ENCODE data around the gene RASSF1.

Gene RASSF1, protein sequence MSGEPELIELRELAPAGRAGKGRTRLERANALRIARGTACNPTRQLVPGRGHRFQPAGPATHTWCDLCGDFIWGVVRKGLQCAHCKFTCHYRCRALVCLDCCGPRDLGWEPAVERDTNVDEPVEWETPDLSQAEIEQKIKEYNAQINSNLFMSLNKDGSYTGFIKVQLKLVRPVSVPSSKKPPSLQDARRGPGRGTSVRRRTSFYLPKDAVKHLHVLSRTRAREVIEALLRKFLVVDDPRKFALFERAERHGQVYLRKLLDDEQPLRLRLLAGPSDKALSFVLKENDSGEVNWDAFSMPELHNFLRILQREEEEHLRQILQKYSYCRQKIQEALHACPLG

DNA sequence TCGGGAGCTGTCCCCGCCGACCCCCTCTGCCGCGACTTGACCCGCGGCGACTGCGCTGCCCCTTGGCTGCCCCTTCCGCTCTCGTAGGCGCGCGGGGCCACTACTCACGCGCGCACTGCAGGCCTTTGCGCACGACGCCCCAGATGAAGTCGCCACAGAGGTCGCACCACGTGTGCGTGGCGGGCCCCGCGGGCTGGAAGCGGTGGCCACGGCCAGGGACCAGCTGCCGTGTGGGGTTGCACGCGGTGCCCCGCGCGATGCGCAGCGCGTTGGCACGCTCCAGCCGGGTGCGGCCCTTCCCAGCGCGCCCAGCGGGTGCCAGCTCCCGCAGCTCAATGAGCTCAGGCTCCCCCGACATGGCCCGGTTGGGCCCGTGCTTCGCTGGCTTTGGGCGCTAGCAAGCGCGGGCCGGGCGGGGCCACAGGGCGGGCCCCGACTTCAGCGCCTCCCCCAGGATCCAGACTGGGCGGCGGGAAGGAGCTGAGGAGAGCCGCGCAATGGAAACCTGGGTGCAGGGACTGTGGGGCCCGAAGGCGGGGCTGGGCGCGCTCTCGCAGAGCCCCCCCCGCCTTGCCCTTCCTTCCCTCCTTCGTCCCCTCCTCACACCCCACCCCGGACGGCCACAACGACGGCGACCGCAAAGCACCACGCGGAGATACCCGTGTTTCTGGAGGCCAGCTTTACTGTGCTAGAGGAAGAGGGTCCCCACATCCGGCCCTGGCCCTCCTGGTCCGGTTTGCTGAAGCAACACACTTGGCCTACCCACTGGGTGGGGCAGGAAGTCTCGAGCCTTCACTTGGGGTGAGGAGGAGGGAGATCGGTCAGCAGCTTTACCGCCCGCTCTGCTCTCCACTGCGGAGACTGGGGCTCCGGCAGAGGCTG lies at the start of gene RASSF1:
Gene RASSF1, minus strand, starts transcription at position 389 of the 882 bp plus-strand sequence. Its CDS starts 31 bp downstream, at position 358.
- DNase-seq: no peak

DNA sequence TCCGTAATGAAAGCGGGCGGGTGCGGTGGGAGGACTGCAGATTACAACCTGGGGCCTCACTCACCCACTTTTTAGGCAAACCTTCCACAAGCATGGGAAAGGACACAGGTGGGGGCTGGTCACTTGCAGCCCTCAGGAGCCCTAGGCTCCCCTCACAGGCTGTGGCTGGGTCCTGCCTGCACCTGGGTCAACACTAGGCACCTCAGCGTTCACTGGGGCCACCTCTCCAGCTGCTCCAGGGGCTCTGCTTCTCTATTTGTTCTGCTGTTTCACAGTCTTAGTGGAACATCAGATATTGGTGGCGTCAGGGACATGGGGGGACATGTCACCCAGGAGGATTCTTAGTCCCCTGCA lies 48.8 kb upstream of the RASSF1 start:
- DNase-seq: no peak

DNA sequence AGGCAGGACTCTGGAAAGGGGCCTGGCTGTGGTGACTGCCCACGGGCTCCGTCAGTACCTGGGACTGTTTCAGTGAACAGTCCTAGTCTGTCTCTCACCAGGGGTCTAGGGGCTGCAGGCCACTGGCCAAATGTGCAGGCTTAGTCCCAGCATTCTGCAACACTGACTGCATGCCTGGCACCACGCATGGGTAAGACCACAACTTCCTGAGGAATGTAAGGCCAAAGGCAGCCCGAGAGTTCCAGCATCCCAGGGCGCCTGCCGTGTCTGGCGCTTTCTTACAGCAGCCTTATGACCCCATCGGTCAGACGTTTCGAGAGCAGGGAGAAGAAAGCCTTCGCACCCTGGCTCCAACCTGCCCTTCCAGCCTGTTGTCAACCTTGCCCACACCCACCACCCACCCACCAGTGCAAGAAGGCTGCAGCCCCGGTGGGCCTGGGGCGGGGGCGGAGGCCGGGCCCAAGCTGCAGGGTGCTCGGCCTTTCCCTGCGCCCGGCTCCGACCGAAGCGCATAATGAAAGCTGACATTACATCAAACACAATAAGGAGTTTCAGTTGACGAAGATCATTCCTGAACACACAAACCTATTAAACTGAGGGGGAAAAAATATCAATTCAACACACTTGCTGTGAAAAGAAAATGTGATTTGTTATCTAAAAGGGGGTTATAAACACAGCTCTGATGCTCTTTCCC lies 48.2 kb upstream of the RASSF1 start:
- DNase-seq: no peak

DNA sequence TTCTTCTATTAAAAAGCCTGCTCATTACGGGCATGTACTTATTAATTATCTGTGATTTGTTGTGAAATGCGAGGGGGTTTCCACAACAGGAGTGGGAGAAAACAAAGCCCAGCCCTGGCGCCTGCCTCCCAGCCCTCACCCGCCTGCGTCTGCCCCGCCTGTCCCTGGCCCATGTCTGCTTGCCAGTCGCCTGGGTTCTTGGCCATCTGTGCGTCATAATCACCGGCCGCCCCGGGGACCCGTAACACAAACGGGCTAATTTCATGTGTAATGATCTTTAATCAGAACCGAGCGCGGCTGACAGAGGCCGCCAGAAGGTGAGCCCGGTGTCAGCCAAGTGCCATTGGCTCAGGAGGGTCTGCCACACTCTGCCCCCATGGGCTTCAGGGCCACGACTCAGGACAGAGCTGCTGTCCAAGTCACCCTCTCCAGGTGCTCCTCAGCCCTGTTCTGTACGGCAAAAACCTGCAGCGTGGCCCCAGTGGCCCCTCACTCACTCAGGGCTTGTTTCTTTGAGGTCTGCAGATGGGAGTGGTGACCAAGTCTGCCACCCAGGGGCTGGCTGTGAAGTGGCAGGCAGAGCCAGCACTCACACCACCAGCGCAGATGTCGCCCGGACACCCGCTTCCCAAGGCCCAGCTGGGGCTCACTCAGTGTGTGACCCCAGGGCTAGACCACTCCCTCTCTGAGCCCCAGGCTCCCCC lies 47.5 kb upstream of the RASSF1 start:
- DNase-seq: no peak

DNA sequence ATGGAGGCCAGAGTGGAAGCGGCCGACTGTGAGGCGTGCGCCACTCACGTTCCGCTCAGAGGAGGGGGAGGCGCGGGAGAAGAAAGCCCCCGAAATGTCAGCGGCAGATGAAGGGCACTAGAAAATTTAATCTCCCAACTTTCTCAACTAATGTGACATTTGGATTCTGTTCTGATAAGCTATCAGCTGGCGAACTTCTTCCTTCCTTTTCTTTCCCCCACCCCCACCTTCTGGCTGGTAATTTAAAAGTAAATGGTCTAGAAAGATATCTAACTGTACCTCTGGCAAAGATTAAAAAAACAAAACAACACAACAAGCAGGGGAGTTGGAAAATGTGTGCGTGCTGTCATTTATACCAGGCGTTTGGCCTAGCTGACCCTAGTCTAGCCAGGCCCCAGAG lies 45.1 kb upstream of the RASSF1 start:
- no peak for DNase-seq

DNA sequence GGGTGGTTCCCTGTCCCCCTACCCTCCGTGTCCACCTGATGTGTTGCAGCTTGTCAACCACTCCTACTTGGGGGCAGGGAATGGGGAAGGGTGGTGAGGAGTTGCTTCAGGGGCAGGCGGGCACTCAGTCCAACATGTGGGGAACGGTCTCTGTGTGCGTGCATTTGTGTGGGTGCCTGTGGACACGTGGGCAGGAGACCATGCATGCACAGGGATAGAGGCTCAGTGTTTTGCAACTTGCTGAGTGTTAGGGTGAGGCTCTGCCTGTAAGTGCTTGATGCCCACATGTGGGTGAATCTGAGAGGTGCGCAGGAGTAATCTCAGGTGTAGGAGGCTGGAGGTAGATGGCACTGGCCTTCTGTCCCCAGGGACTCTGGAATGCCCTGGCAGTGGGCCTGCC lies 43.1 kb upstream of the RASSF1 start:
- no peak for DNase-seq

DNA sequence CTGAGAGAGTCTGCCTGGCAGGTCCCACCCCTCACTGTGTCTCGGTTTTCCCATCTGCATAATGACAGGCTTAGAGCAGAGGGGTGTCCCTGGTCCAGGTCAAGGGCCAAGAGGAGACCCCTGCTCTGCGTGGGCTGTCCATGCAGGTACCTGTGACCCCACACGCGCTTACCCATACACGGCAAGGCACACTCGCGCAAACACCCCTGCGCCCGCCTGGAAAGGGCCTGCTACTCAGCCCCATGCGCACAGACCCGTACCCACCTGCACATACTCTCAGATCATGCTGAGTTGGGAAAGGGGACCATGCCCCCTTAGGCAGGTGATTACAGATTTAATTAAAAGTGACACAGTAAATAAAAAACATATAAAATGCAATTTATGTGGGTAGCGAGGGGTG lies 42.1 kb upstream of the RASSF1 start:
- DNase-seq: no peak

DNA sequence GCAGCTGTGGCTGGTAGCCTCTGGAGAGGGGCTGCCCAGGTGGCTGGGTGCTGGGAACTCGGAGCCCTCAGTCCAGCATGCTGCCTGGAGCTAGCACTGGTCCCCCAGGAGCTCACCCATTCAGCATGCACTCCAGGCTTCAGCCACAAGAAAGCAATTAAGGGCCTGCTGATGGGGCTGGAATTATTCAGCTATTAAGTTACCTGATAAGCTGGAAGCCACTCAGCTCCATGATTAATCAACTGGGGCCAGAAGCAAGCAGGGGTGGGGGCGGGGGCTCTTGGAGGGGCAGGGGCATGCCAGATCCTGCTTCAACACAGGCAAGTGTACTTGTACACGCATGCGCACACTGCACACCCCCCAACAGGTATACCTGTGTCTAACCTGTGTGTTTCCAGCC lies 40.7 kb upstream of the RASSF1 start:
- DNase-seq: no peak

DNA sequence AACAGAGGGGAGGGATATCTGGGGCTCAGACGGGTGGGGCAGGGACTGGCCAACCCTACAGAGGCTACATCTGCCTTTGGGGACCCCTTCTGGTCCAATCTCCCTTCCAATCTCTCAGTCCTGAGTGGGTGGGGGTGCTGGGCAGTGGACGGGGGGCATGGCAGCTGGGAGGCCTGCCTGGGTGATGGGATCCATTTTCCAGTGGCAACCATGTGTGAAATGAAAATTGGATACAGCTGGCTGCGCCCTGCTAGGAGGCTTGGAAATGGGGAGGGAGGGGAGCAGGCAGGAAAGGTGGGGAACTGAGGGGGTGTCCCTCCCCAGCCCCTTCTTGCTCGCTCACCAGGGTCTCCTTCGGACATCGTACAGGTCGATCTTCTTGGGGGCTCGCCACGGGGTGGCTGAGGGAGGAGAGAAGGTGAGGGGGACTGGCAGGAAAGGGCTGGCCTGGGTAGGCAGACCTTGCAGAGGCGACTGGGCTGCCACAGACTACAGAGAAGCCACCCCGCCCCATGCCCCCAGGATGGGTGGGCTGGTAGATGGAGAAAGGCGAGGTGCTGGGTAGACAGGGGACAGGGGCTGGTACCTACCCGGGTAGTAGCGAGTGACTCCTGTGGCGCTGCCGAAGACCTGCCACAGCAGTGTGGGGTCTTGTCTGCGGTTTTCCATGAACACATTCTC lies 39.9 kb upstream of the RASSF1 start:
- no peak for DNase-seq

DNA sequence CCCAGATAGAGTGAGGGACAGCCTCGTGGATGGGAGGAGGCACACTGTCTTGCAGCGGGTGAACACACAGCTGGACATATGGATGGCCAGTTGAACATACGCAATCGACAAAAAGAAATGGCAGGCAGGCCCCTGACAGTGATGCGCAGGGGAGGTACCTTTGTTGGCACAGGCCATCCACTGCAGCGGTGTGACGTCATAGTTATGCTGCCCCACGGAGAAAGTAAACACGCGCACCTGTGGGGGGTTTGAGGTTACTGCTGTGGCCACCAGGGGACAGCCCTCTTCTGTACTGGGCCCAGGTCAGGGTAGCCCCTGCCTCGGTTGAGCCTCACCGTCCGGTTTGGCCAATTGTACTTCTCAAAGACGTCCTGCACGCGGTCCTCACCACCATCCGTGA lies 38.1 kb upstream of the RASSF1 start:
- DNase-seq: no peak

DNA sequence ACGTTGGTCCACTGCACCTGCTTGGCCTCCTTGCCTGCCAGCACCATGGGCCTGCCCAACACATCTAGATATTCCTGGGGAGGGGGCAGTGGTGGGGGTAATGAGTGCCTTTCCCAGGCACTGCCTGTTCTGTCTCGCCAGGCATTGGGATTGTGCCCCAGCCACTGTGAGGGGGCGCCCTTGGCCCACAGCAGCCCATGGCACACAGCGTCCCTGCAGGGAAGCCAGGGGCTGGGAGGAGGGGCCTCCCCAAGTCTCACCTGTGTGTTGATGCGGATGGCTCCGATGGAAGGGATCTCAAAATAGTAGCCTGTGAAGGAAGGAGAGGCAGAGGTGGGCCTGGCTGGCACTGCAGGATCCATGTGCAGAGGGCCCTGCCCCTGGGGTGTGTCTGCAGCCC lies 37.4 kb upstream of the RASSF1 start:
- no peak for DNase-seq

DNA sequence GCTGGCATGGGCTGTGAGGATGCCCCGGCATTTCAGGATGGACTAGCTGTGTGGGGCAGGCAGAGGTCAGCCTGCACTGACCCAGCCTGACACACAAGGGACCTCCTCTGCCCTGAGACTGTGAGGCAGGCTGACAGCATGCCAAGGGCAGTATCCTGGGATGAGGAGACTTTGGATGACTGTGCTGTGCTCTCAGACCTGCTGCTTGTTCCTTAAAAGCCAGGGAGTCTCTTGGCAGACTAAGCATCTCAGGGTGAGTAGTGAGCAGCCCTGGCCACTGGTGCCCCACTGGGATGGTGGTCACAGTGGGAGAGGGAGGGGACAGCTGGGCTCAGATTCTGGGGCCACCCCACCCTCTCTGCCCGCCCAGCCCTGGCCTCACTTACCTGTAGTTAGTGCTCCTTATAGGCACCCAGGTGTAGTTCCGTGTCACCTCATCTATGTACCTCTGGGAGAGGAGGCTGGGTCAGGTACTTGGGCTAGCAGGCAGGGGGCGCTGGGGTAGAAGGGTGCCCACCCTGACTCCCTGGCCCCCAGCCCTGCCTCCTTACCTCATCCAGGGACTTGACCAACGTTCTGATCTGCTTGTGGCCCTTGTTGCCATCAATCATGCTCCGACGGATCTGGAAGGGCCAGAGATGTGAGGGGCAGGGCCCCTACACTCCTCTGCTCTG lies 34.8 kb upstream of the RASSF1 start:
- no peak for DNase-seq

DNA sequence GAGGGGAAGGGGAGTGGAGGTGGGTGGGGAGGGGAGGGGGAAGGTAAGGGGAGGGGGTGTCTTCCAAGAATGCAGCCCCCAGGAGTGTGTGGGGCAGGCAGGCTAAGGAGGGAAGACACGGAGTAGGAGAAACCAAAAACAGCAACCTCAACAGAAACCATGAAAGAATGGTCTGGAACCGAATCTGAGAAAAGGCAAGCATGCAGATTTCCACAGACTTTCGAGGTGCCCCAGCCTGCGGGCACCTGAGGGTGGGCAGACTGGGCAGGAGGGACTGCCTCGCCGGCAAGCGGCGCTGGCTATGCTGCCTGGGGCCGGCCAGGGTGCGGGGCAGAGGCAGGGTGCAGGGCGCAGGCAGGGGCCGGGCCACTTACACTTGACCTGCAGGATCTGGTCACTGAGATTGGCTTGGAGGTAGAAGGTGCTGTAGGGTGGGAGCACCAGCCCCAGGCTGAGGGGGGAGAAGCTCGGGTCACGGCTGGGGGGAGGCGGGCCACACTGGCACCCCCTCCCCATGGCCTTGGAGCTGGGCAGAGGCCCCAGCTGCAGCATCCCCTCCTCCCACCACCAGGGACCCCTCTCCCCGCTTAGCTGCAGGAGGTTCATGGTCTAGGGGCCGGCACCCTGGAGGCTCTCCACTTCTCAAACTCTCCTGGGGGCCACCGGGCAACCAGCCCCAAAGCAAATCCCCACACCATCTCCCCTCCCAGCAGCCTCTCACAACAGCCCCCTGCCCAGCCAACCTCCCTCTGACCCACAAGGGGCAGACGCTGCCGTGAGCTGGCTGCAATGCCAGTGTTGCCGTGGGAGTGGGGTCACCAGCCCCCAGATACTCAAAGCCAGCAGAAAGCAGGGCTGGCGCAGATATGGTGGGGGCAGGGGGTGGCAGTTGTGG lies 34.0 kb upstream of the RASSF1 start:
- DNase-seq: no peak

DNA sequence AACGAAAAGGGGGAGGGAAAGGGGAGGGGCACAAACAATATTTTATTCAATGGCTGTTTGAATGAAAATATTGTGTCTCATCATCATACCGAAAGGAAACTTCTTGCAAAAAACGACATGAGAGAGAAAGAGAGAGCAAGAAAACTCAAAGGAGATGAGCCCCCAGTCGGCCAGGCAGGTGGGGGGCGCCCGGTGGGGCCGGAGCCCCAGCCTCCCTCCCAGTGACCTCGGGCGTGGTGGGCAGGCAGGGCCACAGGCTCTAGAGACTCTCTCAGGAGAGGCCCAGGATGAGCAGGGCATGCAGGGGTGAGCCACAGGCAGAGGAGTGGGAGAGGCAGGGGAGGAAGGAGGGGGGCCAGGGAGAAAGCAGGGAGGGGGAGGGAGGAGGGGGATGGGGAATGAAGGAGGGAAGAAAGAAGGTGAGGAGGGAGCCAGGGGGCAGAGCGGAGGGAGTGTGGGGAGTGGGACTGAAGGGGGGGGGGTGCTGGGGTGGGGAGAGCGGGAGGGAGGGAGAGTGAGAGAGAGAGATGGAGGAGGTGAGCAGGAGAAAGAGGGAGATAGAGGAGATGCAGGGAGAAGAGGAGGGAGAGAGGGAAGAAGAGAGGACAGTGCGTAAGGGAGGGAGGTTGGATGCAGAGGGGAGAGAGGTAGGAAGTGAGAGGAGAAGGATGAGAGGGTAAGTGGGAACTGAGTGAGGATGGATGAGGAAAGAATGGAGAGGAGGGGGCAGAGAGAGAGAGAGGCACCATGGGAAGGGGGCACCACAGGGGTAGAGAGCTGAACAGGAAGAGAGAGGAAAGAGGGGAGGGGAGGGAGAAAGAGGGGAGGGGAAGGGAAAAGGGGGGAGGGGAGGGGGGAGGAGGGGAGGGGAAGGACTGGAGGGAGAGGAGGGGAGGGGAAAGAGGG lies 32.8 kb upstream of the RASSF1 start:
- DNase-seq: no peak

DNA sequence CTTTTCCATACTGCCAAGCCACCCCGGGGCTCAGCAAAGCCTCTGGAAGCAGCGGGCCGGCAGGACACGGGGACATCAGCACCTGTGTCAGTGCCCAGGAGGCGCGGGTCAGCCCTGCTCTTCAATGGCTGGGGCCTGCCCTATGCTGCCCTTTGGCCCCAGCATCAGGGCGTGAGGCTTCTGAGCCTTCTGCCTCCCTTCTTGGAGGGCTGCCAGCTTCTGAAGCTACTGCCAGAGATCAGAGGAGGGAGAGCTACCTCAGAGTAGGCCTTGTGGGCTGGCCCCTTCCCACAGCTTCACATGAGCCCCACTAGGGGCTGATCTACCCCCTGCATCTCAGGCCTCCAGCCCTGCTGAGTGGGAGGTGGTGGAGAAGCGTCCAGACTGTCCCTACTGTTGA lies 31.7 kb upstream of the RASSF1 start:
- DNase-seq: no peak

DNA sequence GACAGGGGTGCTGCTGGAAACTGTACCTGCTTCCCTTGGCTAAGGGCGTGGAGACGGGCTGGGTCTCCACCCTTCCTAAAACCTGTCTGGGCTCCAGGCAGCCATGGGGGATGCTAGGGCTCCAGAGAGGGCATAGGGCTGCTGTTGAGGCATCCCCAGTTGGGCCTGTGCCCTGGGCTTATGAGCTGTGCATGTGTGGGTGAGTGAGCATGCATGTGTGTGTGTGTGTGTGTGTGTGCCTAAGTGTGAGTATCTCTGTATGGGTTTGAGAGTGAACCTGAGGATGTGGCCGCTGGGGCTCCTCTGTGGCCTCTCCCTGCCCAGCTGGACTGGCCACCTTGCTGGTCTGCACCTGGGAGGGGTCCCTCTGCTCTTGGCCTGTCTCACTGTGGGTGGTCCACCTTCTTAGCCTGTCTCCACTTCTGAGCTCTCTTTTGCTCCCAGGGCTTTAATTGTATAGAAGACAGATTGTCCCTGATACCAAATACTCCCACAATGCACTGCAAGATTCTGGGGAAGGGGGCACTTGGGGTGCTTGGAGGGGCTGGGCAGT lies 30.6 kb upstream of the RASSF1 start:
- no peak for DNase-seq

DNA sequence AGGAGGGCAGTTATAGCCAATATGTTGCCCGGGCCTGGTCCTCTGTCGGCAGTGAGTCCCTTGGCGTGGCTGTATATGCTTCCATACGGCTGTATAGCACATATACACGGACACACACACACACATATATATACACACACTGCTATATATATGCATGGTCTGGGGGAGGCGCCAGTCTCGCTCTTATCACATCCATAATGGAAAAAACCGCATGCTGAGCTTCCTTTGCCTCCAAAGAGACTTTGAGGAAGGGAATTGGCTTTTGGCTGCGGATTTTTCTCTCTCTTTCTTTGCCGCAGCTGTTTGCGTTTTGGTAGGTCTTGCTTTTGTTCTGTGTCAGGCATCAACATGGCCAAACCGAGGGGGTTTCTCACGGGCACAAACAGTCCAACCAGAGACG lies 30.0 kb upstream of the RASSF1 start:
- DNase-seq: no peak

DNA sequence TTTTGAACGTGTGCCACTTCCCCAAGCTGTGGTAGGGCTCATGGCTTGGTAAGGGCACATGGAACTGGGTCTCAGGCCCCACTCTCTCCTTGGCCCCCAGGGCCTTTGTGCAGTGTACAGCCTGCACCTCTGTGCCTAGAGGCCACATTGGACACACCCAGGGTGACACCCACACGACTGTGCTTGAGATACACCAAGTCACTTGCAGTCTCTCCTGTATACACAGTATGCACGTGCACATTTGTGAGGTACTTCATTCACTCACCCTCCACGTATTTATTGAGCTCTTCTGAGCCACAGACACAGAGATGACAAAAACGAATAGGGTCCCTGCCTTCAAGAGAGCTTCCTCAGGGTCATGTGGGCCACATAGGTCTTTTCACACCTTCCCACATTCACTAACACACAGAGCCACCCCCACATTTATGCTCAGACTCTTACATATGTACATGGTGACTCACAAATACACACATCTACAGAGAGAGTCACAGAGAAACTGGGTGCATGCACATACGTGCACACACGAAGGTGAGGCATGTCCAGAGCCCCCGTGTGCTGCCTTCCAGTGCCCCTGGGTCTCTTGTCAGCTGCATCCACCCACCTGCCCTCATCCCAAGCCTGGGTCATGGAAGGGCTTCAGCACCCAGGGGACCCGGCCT lies 28.5 kb upstream of the RASSF1 start:
- DNase-seq: no peak

DNA sequence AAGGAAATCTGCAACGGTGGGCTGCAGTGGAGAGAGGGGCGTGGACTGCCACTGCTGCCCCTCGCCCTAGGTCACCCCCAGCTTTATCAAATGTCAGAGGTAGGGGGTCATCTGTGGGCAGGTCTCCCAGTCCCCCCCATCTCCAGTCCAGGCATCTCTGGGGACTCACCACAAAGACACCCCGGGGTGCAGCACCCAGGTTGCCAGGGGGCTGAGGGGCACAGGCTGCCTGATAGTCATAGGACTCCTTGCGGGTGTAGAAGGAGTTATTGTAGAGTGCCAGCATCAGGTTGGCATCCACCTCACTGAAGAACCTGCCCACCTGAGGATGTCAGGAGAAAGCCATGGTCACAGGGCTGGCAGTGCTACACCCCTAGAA lies 25.2 kb upstream of the RASSF1 start:
- DNase-seq: no peak
